ENCODE data around the gene ACTG2. TPM values are rescaled to one million over a fixed set of nuclear protein-coding genes. Genes with fewer than 3 reads are reported as not detected.
A peak's percentile ranks its signal among the peaks of the same experiment; 100 is the strongest.
"Not testable (repeated sequence)": the region's sequence is repeated elsewhere in the genome, so short reads cannot be mapped to it uniquely, and the experiment has no call there.

The ACTG2 gene
- total RNA-seq, 4 donors from 2014 or later: 2,261 to 5,929 (median 3,123) TPM

DNA sequence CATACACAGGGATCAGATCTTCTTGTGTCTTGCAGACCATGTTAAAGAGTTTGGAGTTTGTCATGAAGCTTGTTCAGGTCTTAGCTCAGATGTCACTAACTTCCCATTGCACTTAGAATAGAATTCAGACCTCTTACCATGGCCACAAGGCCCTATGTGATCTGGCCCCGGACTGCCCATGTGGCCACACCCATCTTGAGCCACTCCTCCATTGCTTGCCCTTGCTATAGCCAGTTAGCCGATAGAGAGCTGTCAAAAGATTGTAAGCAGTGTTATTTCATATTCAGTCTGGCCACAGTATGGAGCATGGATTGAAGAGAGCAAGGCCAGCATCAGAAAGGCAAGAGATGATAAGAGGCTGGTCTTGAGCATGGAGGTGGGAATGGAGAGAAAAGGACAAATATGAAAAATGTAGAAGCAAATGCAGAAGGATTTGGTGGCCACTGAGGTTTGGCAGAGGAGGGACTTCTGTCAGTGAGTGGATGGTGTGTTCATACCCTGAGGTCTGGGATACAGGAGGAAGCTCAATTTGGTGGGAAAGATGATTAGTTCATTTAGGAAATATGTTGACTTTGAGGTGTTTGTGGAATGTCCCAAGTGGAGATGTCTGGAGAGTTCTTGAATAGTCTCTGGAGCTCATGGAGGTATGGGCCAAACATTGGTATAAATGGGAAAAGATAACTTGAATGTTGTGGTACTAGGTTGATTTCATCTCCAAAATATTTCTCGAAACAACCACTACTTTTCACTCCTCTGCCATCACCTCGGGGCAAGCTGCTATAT, 44.5 kb downstream of the ACTG2 start:
- TF ChIP-seq EP300 (IDR thresholded peaks at IDR 0.05) (no peak), POLR2AphosphoS5 (IDR thresholded peaks at IDR 0.05) (no peak), POLR2A (IDR thresholded peaks at IDR 0.05) (no peak)
- TF ChIP-seq, protein P1, sequence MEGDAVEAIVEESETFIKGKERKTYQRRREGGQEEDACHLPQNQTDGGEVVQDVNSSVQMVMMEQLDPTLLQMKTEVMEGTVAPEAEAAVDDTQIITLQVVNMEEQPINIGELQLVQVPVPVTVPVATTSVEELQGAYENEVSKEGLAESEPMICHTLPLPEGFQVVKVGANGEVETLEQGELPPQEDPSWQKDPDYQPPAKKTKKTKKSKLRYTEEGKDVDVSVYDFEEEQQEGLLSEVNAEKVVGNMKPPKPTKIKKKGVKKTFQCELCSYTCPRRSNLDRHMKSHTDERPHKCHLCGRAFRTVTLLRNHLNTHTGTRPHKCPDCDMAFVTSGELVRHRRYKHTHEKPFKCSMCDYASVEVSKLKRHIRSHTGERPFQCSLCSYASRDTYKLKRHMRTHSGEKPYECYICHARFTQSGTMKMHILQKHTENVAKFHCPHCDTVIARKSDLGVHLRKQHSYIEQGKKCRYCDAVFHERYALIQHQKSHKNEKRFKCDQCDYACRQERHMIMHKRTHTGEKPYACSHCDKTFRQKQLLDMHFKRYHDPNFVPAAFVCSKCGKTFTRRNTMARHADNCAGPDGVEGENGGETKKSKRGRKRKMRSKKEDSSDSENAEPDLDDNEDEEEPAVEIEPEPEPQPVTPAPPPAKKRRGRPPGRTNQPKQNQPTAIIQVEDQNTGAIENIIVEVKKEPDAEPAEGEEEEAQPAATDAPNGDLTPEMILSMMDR (IDR thresholded peaks at IDR 0.05): no peak
- H3K4me1 ChIP-seq: peaks cover 0 to 52% (median 0%) of the 10 kb centered on the region in 3 donors
- peaks cover 0 to 15% of the 10 kb centered on the region in 2 donors for H3K36me3 ChIP-seq
- H3K27me3 ChIP-seq: no peaks in the 10 kb centered on the region
- no peaks in the 10 kb centered on the region for H3K9me3 ChIP-seq
- ATAC-seq: no peak
- WGBS, 2 donors (ENCODE audit: low coverage in 1 of 2): 90 to 91% methylated on average over 2 to 4 of the region's 4 CpGs
- H3K4me3 ChIP-seq: no peak overlapping the region
- H3K27ac ChIP-seq: no peak overlapping the region

DNA sequence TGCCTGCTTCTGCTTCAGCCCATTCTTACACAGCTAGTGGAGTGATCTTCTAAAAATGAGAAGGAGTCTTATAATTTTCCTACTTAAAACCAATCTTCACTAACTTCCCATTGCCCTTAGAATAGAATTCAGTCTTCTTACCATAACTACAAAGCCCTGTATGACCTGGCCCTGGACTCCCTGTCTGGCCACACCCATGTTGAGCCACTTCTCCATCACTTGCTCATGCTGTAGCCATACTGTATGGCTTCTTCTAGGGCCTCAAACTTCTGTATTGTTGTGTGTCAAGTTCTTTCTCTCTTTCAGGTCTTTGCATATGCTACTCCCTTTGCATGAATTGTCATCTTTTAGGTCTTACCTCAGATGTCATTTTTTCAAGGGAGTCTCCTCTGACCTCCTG, 45.1 kb downstream of the ACTG2 start:
- H3K27me3 ChIP-seq: no peaks in the 10 kb centered on the region
- no peak for ATAC-seq

DNA sequence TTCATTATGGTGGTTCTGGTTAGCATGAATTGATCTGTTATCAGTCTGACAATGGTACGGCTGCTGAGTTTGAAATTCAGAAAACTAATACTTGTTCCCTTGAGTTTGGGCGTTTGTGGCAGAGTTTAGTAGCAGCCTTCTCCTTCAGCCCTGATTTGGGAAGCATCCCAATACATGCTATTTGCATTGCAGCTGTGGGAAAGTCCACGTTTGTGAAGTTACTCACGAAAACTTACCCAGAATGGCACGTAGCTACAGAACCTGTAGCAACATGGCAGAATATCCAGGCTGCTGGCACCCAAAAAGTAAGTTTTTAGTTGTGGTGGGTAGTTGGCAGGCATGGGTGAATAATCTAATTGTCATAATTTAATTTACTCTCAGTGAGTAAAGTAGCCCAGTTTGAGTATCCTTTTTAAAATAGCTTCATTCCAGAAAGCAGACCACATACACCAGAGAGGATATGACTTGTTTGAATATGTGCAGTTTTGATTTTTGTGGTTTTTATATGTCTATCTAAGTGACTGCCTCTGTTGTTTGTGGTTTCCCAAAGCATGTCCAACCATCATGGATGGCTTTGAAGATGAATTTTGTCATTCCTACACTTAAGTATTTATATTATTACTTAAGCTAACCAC, 46.0 kb downstream of the ACTG2 start:
- H3K27me3 ChIP-seq: no peaks in the 10 kb centered on the region
- WGBS, 2 donors (ENCODE audit: low coverage in 1 of 2): 68 to 83% methylated on average over 5 of the region's 5 CpGs
- H3K36me3 ChIP-seq: peaks cover 0 to 18% of the 10 kb centered on the region in 2 donors
- H3K9me3 ChIP-seq: no peaks in the 10 kb centered on the region
- H3K4me3 ChIP-seq: no peak overlapping the region
- no peak for ATAC-seq
- TF ChIP-seq, protein P1 (IDR thresholded peaks at IDR 0.05): no peak
- TF ChIP-seq POLR2AphosphoS5 (IDR thresholded peaks at IDR 0.05) (no peak), EP300 (IDR thresholded peaks at IDR 0.05) (no peak), POLR2A (IDR thresholded peaks at IDR 0.05) (no peak)
- no peak overlapping the region for H3K27ac ChIP-seq
- peaks cover 0 to 37% (median 0%) of the 10 kb centered on the region in 3 donors for H3K4me1 ChIP-seq

More for the DNA sequence above, 45.1 kb downstream of the ACTG2 start:
- Histone ChIP-seq H3K9me3 (no peaks in the 10 kb centered on the region), H3K36me3 (peaks cover 0 to 13% of the 10 kb centered on the region in 2 donors), H3K4me1 (peaks cover 0 to 46% (median 0%) of the 10 kb centered on the region in 3 donors), H3K4me3 (no peak overlapping the region), H3K27ac (no peak overlapping the region)
- TF ChIP-seq EP300 (IDR thresholded peaks at IDR 0.05) (no peak), POLR2AphosphoS5 (IDR thresholded peaks at IDR 0.05) (no peak), POLR2A (IDR thresholded peaks at IDR 0.05) (no peak)
- TF ChIP-seq, protein P1 (IDR thresholded peaks at IDR 0.05): no peak

DNA sequence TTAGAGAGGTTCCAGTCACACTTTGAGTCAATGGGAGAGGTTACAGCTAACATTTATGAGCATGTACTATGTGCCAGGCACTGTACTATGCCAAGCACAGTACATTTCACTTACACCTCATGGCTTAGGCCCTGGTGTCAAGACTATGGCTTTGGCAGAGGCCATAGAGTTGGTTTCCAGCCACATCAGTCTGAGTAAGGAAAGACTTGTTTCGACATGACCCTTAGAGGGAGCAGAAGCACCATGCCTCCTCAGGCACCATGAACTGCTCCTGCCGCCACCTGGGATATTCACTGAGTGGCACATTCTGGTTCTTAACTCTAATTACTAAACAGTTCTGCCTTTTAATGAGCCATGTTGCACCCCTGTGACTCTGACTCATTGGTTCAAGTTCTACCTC, 46.6 kb downstream of the ACTG2 start:
- Histone ChIP-seq H3K4me3 (no peak overlapping the region), H3K27me3 (no peaks in the 10 kb centered on the region), H3K9me3 (no peaks in the 10 kb centered on the region), H3K36me3 (peaks cover 0 to 22% of the 10 kb centered on the region in 2 donors), H3K4me1 (peaks cover 0 to 31% (median 0%) of the 10 kb centered on the region in 3 donors), H3K27ac (no peak overlapping the region)
- ATAC-seq: peak; percentile 48
- TF ChIP-seq, protein P1 (IDR thresholded peaks at IDR 0.05): peak in 2 of 4 experiments; percentile 5 to 25
- no peak for TF ChIP-seq EP300 (IDR thresholded peaks at IDR 0.05)
- 68% methylated on average over 2 of the region's 2 CpGs for WGBS, 2 donors (ENCODE audit: low coverage in 1 of 2)

DNA sequence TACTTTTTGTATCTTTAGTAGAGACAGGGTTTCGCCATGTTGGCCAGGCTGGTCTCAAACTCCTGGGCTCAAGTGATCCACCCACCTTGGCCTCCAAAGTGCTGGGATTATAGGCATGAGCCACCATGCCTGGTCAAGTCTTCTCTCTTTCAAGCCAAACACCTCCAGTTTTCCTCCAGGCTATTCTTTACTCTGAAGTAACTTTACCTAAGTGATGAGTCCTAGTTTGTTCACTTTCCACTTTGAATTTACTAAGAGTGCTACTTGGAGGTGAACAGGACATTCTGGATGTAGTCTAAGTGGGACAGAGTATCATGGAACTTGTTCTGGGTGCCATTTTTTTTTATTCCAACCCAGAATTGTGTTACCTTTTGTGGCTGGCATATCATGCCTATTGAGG, 47.3 kb downstream of the ACTG2 start:
- not testable (repeated sequence) for H3K27me3 ChIP-seq, H3K9me3 ChIP-seq, ATAC-seq, H3K4me3 ChIP-seq, H3K27ac ChIP-seq
- peaks cover 0 to 30% (median 0%) of the 10 kb centered on the region in 3 donors for H3K4me1 ChIP-seq
- peaks cover 0 to 28% of the 10 kb centered on the region in 2 donors for H3K36me3 ChIP-seq
- WGBS, 2 donors (ENCODE audit: low coverage in 1 of 2): 100% methylated on average over 1 of the region's 1 CpG; no CpG with 5 or more reads in 1 of the 2 donors

All from gastroesophageal sphincter (tissue), 4 donors.